ENCODE measurements around the gene SKAP1.
A peak's percentile ranks its signal among the peaks of the same experiment; 100 is the strongest.
"Not testable (repeated sequence)": the region's sequence is repeated elsewhere in the genome, so short reads cannot be mapped to it uniquely, and the experiment has no call there.

SKAP1 gene

GRCh38 chr17:48198950-48199541 is 231.0 kb downstream of the SKAP1 start:
- DNase-seq: no peak

- no peak for DNase-seq
Observed at GRCh38 chr17:48195910-48196309, 234.1 kb downstream of the SKAP1 start.

GRCh38 chr17:48194097-48194550 is 235.9 kb downstream of the SKAP1 start:
- DNase-seq: peak in 2 of 6 experiments; percentile 7 to 31

- no peak for DNase-seq
Observed at GRCh38 chr17:48192321-48192731, 237.7 kb downstream of the SKAP1 start.

GRCh38 chr17:48191362-48191761 is 238.7 kb downstream of the SKAP1 start:
- no peak for DNase-seq

GRCh38 chr17:48190871-48191270 is 239.1 kb downstream of the SKAP1 start:
- DNase-seq: no peak

GRCh38 chr17:48187872-48188608 is 242.0 kb downstream of the SKAP1 start:
- no peak for DNase-seq

GRCh38 chr17:48186317-48186716 is 243.7 kb downstream of the SKAP1 start:
- DNase-seq: not testable (repeated sequence)

GRCh38 chr17:48184721-48185120 is 245.3 kb downstream of the SKAP1 start:
- no peak for DNase-seq

- no peak for DNase-seq
Observed at GRCh38 chr17:48181653-48182052, 248.4 kb downstream of the SKAP1 start.

GRCh38 chr17:48180842-48181629 is 249.0 kb downstream of the SKAP1 start:
- DNase-seq: no peak

- DNase-seq: no peak
Observed at GRCh38 chr17:48179071-48179945, 250.7 kb downstream of the SKAP1 start.

GRCh38 chr17:48178317-48178716 is 251.7 kb downstream of the SKAP1 start:
- no peak for DNase-seq

- no peak for DNase-seq
Observed at GRCh38 chr17:48177816-48178215, 252.2 kb downstream of the SKAP1 start.

GRCh38 chr17:48176471-48176855 is 253.6 kb downstream of the SKAP1 start:
- DNase-seq: no peak

GRCh38 chr17:48175692-48176470 is 254.1 kb downstream of the SKAP1 start:
- DNase-seq: no peak

GRCh38 chr17:48174833-48175523 is 255.0 kb downstream of the SKAP1 start:
- DNase-seq: no peak

GRCh38 chr17:48173191-48173984 is 256.6 kb downstream of the SKAP1 start:
- DNase-seq: no peak

GRCh38 chr17:48169926-48170325 is 260.1 kb downstream of the SKAP1 start:
- no peak for DNase-seq

- DNase-seq: no peak
Observed at GRCh38 chr17:48163809-48164208, 266.2 kb downstream of the SKAP1 start.

All from stimulated activated naive CD4-positive, alpha-beta T cell (primary cell).